ENCODE data around the gene DUXA.
"Not testable (repeated sequence)": the region's sequence is repeated elsewhere in the genome, so short reads cannot be mapped to it uniquely, and the experiment has no call there.

DUXA gene

GRCh38 chr19:57161985-57162539, 5.2 kb downstream of the DUXA start:
- H3K27ac ChIP-seq: peak overlapping the region; percentile 24 to 52
- intact Hi-C loops (cut with DNase I; ENCODE audit: low total_unique reads): no loop called here
- no peaks in the 10 kb centered on the region for H3K27me3 ChIP-seq
- no peaks in the 10 kb centered on the region for H3K36me3 ChIP-seq
- peak in 1 of 2 donors; percentile 55 for DNase-seq
- H3K9me3 ChIP-seq: no peaks in the 10 kb centered on the region
- peaks cover 0 to 16% (median 8%) of the 10 kb centered on the region in 4 donors for H3K4me1 ChIP-seq
- no peak overlapping the region for H3K4me3 ChIP-seq
- TF ChIP-seq, protein P1, sequence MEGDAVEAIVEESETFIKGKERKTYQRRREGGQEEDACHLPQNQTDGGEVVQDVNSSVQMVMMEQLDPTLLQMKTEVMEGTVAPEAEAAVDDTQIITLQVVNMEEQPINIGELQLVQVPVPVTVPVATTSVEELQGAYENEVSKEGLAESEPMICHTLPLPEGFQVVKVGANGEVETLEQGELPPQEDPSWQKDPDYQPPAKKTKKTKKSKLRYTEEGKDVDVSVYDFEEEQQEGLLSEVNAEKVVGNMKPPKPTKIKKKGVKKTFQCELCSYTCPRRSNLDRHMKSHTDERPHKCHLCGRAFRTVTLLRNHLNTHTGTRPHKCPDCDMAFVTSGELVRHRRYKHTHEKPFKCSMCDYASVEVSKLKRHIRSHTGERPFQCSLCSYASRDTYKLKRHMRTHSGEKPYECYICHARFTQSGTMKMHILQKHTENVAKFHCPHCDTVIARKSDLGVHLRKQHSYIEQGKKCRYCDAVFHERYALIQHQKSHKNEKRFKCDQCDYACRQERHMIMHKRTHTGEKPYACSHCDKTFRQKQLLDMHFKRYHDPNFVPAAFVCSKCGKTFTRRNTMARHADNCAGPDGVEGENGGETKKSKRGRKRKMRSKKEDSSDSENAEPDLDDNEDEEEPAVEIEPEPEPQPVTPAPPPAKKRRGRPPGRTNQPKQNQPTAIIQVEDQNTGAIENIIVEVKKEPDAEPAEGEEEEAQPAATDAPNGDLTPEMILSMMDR (IDR thresholded peaks at IDR 0.05): no peak

DNA sequence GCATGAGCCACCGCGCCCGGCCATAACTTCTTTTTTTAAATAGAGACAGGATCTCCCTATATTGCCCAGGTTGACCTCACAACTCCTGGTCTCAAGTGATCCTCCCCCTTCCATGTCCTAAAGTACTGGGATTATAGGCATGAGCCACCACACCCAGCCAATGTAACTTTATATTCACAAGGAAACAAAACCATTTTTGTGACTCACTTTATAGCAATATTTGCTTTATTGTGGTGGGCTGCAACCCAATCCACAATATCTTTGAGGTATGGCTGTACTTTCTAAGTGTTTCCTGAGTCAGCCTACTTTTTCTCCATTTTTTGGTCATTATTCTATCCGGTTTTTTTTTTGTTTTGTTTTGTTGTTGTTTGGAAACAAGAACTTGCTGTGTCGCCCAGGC, 14.4 kb downstream of the DUXA start:
- TF ChIP-seq, protein P1 (IDR thresholded peaks at IDR 0.05): no peak
- Histone ChIP-seq H3K27me3 (no peaks in the 10 kb centered on the region), H3K36me3 (no peaks in the 10 kb centered on the region), H3K9me3 (no peaks in the 10 kb centered on the region), H3K4me3 (no peak overlapping the region), H3K4me1 (no peaks in the 10 kb centered on the region), H3K27ac (no peak overlapping the region)
- DNase-seq: no peak
- intact Hi-C loops (cut with DNase I; ENCODE audit: low total_unique reads): no loop called here

GRCh38 chr19:57141699-57142098, 25.6 kb downstream of the DUXA start:
- no peaks in the 10 kb centered on the region for H3K27me3 ChIP-seq
- H3K4me3 ChIP-seq: no peak overlapping the region
- H3K27ac ChIP-seq: no peak overlapping the region
- TF ChIP-seq, protein P1 (IDR thresholded peaks at IDR 0.05): no peak
- no peaks in the 10 kb centered on the region for H3K4me1 ChIP-seq
- peaks cover 0 to 6% (median 0%) of the 10 kb centered on the region in 3 donors for H3K9me3 ChIP-seq
- H3K36me3 ChIP-seq: no peaks in the 10 kb centered on the region
- DNase-seq: no peak
- intact Hi-C loops (cut with DNase I; ENCODE audit: low total_unique reads): no loop called here

GRCh38 chr19:57135797-57136196, 31.5 kb downstream of the DUXA start:
- intact Hi-C loops (cut with DNase I; ENCODE audit: low total_unique reads): no loop called here
- Histone ChIP-seq H3K4me3 (no peak overlapping the region), H3K27ac (no peak overlapping the region), H3K36me3 (no peaks in the 10 kb centered on the region), H3K27me3 (no peaks in the 10 kb centered on the region), H3K4me1 (no peaks in the 10 kb centered on the region), H3K9me3 (peaks cover 0 to 6% (median 0%) of the 10 kb centered on the region in 3 donors)
- TF ChIP-seq, protein P1 (IDR thresholded peaks at IDR 0.05): no peak
- no peak for DNase-seq

GRCh38 chr19:57127403-57127802, 39.9 kb downstream of the DUXA start:
- H3K4me3 ChIP-seq; H3K27ac ChIP-seq; DNase-seq; intact Hi-C loops (cut with DNase I; ENCODE audit: low total_unique reads); H3K27me3 ChIP-seq; H3K9me3 ChIP-seq; H3K36me3 ChIP-seq; H3K4me1 ChIP-seq: not testable (repeated sequence)

- H3K27ac ChIP-seq: no peak overlapping the region
- TF ChIP-seq, protein P1 (IDR thresholded peaks at IDR 0.05): no peak
- H3K36me3 ChIP-seq: no peaks in the 10 kb centered on the region
- intact Hi-C loops (cut with DNase I; ENCODE audit: low total_unique reads): no loop called here
- DNase-seq: no peak
- H3K27me3 ChIP-seq: peaks cover 0 to 13% of the 10 kb centered on the region in 2 donors
- H3K4me3 ChIP-seq: no peak overlapping the region
- peaks cover 0 to 4% (median 3%) of the 10 kb centered on the region in 3 donors for H3K9me3 ChIP-seq
- H3K4me1 ChIP-seq: no peaks in the 10 kb centered on the region
Observed at GRCh38 chr19:57123882-57124281, 43.4 kb downstream of the DUXA start.

All from tibial artery (tissue), 4 donors.